Measurements from ENCODE around the gene CACHD1. TPM values are rescaled to one million over a fixed set of nuclear protein-coding genes. Genes with fewer than 3 reads are reported as not detected.

The CACHD1 gene
- total RNA-seq, 1 experiment from 2014 or later = 29.9 TPM

DNA sequence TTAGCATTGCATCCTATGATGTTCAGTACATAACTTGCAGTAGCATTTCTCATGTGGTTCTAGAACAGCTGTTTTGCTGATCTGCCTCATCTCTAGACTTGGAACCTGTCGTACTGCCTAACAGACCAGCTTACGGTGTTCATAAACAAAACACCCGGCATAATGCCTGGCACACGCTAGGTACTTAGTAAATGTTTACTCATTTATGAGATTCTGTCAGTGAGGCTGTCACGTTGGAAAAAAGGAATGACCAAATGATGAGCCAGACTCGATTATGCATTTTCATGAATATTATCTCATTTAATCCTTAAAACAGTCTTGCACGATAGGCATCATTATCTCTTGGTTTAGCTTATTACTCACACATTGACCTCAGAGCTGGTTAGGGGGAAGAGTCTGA, 46.4 kb downstream of the CACHD1 start:
- in situ Hi-C loops (cut with HindIII; ENCODE audit: low pct_unique_long_range_greater_than_20kb, low sequenced_read_pairs) = no loop called here
- Histone ChIP-seq H3K4me1 (ENCODE audit: control insufficient read depth, insufficient read depth, low read length) (peaks cover 52% of the 10 kb centered on the region), H3K4me3 (ENCODE audit: low read depth in 2 of 2, low read length in 2 of 2) (no peak overlapping the region), H3K27me3 (ENCODE audit: control insufficient read depth, insufficient read depth, low read length) (no peaks in the 10 kb centered on the region), H3K9me3 (ENCODE audit: control insufficient read depth, insufficient read depth, low read depth, low read length) (no peaks in the 10 kb centered on the region), H3K36me3 (ENCODE audit: control insufficient read depth, insufficient read depth, low read length) (no peaks in the 10 kb centered on the region), H3K27ac (ENCODE audit: low read length) (no peak overlapping the region)
- no peak for TF ChIP-seq POLR2AphosphoS5 (IDR thresholded peaks at IDR 0.05; ENCODE audit: low read depth, low read length)
- TF ChIP-seq SIN3A (IDR thresholded peaks at IDR 0.05; ENCODE audit: borderline replicate concordance, insufficient read depth, low read depth, low read length) = no peak
- TF ChIP-seq TCF7L2 (IDR thresholded peaks at IDR 0.05; ENCODE audit: low read depth, low read length) = no peak
- no peak for TF ChIP-seq CTCF (IDR thresholded peaks at IDR 0.05)
- TF ChIP-seq REST (IDR thresholded peaks at IDR 0.05; ENCODE audit: insufficient read depth in 1 of 2, low read depth in 2 of 2, low read length in 1 of 2) = no peak
- no TSS peak for BruUV-seq (replicated peaks)
- no peak for ATAC-seq
- intact Hi-C loops (cut with micrococcal nuclease; ENCODE audit: unreplicated experiment) = no loop called here
- ChIA-PET CTCF (no interaction called here), POLR2A (no interaction called here)
- DNase-seq (ENCODE audit: low read depth, low spot score) = no peak

DNA sequence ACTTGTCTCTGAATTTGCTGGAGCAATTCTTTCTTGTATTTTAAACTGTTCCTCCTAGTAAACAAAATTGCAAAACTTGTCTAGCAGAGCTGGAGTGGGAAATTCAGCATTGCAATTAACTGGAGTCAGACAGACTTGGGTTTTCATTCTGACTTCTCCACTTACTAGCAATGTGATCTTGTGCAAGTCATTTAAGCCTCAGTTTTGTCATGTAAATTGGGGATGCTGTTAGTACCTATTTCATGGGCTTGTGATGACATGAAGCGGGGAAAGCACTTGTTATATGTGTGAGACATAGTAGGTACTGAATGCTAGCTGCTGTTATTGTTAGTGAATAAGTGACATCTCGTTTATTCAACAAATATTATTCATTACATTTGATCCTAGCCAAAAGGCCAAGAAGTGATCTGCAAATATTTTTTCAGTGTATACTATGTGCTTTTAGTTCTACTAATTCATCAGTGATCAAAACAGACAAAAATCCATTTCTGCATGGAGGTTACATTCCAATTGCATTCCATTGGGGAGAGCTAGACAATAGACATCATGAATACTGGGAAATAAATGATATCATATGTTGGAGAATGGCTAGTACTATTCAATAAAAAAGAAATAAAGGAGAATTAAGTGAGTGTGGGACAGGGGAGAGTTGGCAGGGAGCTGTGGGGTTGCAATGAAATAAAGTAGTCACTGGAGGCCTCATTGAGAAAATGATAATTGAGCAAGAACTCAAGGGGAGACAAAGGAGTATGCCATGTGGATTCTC, 47.1 kb downstream of the CACHD1 start:
- DNase-seq (ENCODE audit: low read depth, low spot score) = no peak
- TF ChIP-seq TCF7L2 (IDR thresholded peaks at IDR 0.05; ENCODE audit: low read depth, low read length) (no peak), POLR2AphosphoS5 (IDR thresholded peaks at IDR 0.05; ENCODE audit: low read depth, low read length) (no peak), SIN3A (IDR thresholded peaks at IDR 0.05; ENCODE audit: borderline replicate concordance, insufficient read depth, low read depth, low read length) (no peak), REST (IDR thresholded peaks at IDR 0.05; ENCODE audit: insufficient read depth in 1 of 2, low read depth in 2 of 2, low read length in 1 of 2) (no peak), CTCF (IDR thresholded peaks at IDR 0.05) (no peak)
- ChIA-PET CTCF (no interaction called here), POLR2A (no interaction called here)
- Histone ChIP-seq H3K4me1 (ENCODE audit: control insufficient read depth, insufficient read depth, low read length) (peaks cover 52% of the 10 kb centered on the region), H3K9me3 (ENCODE audit: control insufficient read depth, insufficient read depth, low read depth, low read length) (no peaks in the 10 kb centered on the region), H3K36me3 (ENCODE audit: control insufficient read depth, insufficient read depth, low read length) (no peaks in the 10 kb centered on the region), H3K27ac (ENCODE audit: low read length) (no peak overlapping the region), H3K27me3 (ENCODE audit: control insufficient read depth, insufficient read depth, low read length) (no peaks in the 10 kb centered on the region), H3K4me3 (ENCODE audit: low read depth in 2 of 2, low read length in 2 of 2) (no peak overlapping the region)
- intact Hi-C loops (cut with micrococcal nuclease; ENCODE audit: unreplicated experiment) (no loop called here), in situ Hi-C loops (cut with HindIII; ENCODE audit: low pct_unique_long_range_greater_than_20kb, low sequenced_read_pairs) (no loop called here)
- no TSS peak for BruUV-seq (replicated peaks)
- ATAC-seq = no peak
